ENCODE measurements around the gene ABITRAM.
"Not testable (repeated sequence)": the region's sequence is repeated elsewhere in the genome, so short reads cannot be mapped to it uniquely, and the experiment has no call there.

ABITRAM gene

DNA sequence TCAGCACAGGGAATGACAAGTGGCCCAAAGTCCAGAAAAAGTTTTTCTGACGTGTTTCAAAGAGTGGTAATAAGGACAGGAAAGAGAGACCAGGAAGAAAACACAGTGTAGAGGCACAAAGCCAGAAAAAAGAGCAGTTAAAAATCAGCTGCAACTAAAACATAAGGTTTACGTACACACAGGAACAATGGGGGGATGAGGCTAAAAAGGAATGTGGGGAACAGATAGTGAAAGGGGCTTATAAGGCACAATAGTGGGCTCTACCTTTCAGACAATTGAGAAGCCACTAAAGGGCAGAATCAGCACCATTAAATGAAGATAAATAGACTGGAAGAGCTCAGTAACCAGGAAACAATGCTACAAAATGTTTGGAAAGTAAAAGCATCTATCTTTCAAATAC is 5.8 kb upstream of the ABITRAM start:
- DNase-seq (ENCODE audit: low read depth in 2 of 2): no peak

DNA sequence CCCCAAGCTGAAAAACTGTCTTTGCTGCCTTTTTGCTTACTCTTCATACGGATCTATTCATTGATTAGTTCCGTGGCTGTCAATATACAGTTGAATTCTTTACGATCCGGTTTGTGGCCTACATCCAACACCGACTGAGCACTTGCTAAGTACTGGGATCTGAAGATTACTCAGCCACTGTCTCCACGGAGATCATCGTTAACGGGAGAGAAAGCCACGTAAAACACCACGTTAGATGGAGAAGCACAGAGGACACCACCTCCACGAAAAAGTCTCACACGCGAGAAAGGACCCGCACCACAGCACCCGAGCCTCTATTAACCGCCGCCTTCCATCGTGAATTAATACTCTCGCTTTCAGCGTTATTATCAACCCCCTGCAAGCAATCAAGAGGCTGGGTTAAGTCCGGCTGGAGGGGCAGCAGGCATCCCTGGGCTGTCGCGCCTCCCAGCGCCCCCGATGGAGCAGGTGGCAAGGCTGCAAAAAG is 926 bp upstream of the ABITRAM start:
- no peak for DNase-seq (ENCODE audit: low read depth in 2 of 2)

DNA sequence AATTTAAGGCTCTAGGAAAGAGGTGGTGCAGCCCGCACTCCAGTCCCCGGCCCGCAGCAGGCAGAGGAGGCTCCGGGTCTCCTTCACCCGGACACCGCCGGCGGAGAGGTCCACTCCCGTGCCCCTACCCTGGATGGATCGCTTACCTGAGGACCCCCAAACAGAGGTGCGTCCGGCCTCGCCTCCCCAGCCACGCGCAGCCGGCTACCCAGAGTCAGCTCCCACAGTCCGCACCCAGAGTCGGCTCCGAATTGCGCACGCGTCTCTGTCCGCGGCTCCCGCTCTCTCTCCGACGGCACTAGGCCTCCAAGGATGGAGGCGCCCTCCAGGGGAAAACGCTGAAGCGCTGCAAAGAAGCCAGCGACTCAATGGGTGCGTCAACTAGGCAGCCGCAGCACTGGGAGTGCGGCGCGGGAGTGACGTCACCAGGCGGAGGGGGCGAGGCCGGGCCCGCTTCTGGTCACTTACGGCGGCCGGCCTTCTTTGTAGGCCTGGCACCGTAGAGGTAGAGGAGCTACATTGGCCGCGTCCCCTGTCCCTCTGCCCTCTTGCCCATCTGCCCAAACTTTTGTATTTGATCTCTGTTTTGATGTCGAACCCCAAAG is 380 bp upstream of the ABITRAM start, which contains the start of gene ELP1:
ELP1 (minus strand) TSS at position 407 of the 605 bp plus-strand sequence. CDS start 2,978 bp downstream, outside the sequence.
- peak; percentile 90 to 91 for DNase-seq (ENCODE audit: low read depth in 2 of 2)

DNA sequence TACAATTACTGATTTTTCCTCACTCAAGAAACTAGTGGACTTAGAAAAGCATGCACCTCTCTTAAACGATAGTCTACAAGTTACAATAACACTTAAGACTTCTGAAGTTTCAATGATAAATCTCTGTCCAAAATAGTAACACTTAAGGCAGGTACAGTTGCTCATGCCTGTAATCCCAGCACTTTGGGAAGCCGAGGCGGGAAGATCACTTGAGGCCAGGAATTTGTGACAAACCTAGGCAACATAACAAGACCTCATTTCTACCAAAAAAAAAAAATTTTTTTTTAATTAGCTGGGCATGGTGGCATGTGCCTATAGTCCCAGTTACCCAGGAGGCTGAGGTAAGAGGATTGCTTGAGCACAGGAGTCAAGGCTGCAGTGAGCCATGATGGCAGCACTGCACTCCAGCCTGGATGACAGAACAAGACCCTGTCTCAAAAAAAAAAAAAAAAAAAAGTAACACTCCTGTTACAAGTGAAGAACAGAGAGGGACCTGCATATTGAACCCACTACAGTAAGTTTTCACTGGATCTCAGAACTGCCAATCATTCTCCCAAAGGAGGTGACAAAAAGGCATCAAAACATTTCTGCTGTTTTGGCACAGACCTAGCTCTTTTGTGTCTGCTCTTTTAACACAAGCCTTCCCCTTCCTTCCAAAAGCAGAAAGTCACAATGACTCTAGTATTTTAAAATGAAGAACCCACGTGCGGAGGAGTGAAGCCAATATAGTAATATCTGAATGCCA is 3.5 kb downstream of the ABITRAM start:
- no peak for DNase-seq (ENCODE audit: low read depth in 2 of 2)

DNA sequence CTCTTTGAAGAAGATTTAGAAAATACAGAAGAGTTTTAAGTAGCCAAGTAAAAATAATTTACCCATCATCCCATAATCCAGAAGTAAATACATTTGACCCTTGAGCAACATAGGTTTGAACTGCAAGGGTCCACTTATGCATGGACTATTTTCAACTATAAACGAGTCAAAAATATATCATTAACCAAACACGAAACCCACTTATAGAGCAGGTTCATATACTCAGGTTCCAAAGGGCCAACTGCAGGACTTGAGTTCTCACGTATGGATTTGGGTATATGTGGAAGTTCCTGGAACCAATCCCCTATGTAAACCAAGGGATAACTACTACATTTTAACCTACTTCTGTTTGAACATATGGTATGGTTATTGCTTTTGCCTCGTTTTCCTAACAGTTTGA is 5.8 kb downstream of the ABITRAM start:
- no peak for DNase-seq (ENCODE audit: low read depth in 2 of 2)

DNA sequence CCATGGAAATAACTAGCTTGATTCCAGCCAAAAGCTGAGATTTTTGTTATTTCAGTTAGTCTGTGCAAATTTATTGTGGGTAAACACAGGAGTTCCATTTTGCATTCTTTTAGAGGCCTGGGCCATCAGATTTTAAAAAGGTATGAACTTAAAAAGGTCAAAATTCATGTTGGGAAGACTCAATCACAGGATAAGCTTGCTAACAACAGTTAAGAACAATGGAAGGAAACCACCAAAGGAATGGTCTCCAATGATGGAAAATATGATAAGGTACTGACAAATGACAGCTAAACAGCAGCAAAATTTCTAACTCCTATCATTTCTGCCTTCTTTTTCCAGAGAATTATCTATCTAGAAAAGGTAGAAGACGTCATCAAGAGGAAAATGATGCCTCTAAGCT is 16.0 kb downstream of the ABITRAM start:
- DNase-seq (ENCODE audit: low read depth in 2 of 2): no peak

DNA sequence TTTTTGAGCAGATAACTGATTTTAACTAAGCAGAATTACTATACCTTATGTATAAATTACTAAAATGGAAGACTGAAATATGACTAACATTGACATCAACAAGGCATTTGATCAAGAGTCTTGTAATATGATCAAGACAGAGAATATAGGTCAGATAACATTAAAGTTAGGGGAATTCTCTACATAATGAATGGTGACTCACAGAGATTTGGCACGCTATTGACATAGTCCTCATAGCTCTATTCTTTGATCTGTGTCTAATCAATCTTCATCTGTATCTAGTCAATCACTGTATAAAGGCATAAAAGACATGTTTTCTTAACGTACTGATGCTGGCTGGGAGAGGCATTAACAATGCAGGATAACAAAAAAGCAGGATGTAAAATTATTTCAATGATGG is 17.4 kb downstream of the ABITRAM start:
- no peak for DNase-seq (ENCODE audit: low read depth in 2 of 2)

DNA sequence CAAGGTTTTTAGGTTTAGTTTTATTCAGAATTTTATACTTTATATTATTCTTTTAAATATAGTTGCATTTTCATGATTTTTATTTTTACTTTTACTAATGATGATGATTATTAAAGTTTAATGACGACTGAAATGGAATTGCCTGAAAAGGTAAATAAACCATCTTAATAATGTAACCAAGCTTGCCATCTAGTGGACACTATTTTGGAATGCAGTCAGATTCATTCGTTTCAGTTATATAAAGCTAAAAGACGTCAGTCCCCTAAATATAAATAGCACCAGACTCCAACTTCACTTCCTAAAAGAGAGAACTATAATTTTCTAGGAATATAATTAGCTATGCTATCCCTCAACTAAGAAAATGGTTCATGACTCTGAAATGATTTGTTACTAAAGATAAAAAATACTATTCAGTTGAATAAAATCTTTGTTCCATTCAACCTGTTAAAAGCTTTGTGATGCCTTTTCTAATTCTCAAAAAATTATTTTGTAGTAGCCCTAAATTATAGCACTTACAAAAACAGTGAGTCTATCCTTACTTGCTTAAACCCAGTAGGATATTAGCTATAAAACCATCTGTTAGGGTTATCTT is 19.9 kb downstream of the ABITRAM start:
- no peak for DNase-seq (ENCODE audit: low read depth in 2 of 2)

DNA sequence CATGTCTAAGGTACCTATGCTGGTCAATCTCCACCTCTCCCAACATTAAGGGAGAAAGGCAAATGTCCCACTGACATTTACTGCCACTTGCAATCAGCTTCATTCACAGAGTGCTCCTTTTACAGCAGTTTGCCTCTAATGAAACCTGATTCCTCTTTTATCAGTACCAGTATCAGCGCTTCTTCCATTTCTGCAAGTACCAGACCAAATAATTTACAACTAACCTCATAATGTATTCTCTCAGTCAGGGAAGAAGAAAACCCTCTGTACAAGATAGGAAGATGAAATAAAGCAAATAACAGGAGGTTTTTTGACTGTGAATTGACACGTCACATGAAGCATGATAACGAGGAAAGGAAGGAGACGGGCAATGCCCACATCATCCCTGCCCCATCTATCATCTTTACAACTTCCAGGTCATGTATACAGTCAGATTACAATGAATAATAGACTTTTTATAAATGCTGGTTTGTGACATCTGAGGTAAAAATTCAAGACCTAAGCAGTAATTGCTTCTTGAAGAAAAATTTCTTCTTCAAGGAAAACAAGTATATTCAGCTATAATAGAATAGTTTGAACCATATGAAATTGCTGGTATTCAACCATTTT is 21.9 kb downstream of the ABITRAM start:
- DNase-seq (ENCODE audit: low read depth in 2 of 2): no peak

DNA sequence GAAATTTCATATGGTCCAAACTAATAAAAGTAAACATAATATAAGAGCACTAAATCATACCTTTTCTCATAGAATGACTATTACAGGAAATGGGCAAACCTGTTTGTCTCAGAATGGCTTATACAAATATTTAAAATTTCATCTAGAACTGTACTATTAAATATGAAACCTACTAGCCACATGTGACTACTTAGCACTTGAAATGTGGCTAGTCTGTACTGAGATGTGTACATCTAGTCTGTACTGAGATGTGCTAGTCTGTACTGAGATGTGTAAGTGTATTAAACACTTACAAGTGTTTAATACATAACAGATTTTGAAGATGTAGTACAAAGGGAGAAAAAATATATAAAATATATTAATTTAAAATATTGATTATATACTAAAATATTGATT is 22.4 kb downstream of the ABITRAM start:
- no peak for DNase-seq (ENCODE audit: low read depth in 2 of 2)

DNA sequence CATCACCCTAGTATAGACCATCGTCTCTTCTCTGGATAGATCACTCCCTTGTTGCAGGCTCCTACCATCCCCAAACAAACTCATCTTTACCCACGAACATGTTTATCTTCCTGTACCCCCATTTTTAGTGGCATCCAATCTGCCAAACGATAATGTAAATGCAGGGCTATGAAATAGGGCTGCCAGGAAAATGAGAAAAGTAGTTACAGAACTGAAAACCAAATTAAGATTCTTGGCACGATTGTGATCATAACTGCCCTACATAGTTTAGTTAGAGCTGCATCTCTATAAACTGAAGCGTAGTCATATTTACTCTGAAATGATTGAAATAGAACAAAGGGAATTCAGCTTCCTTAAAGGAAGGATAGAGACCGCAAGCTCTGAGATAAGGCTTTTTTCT is 26.1 kb downstream of the ABITRAM start:
- DNase-seq (ENCODE audit: low read depth in 2 of 2): no peak

DNA sequence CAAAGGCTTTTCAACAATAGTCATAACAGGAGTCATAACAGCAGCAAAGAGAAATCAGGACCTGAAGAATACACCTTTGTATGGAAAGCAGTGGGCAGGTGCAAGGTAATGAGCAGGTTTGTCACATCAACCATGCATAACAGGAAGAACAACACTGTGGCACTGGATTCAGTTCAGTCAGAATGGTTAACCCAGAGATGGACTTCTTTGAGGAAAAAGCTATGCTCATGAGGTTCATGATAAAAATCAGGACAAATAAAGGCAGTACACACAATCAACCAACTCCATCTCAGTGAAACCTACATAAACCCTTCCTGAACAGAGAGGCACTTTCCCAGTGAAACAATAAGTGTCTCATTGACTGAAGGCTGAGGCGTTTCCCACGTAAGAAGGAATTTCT is 27.0 kb downstream of the ABITRAM start:
- no peak for DNase-seq (ENCODE audit: low read depth in 2 of 2)

DNA sequence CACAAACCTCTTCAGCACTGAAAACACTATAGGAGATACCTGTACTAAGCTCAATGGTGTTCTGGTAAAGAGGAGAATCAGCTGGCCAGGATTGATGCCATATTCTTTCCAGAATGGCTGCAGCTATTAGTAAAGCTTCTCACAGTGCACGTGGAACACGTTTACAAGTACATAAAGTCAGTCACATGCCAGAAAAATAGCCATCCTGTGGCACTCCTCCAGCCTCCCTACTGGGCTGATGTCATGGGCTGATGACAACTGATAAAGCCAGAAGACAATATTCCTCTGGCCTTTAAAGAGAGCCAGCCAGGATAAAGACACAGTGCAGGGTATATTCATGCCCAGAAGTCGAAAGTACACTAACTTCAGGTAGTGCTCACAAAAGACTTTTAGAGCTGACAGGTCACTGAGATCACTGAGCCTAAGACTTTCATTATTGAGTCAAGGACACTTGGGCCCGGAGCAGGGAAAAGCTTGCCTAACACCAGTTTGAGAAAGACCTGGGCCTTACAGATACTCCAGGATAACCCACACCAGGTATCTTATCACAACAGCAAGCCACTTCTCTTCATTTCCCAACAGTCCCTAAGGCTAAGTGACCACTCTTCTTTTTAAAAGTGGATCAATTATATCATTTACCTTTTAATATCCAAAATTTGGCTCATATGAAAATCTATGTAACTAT is 29.4 kb downstream of the ABITRAM start:
- DNase-seq (ENCODE audit: low read depth in 2 of 2): no peak

DNA sequence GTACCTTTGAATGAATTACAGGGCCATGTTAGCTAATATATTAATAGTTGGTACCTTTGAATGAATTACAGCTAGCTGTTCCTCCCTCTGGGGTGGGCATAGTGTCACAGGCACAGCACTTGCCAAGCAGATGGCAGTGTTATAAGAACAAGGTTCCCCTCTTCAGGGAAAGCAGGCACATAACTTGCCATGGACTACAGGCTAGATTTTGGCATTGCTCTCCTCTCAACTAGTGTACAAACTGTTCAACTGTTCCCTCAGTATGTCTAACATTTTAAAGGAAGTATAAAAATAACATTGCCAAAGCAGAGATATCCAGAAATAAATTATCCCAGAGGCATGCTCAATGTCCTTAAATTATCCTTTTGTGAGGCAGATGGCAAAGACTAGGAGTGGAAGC is 33.7 kb downstream of the ABITRAM start:
- no peak for DNase-seq (ENCODE audit: low read depth in 2 of 2)

DNA sequence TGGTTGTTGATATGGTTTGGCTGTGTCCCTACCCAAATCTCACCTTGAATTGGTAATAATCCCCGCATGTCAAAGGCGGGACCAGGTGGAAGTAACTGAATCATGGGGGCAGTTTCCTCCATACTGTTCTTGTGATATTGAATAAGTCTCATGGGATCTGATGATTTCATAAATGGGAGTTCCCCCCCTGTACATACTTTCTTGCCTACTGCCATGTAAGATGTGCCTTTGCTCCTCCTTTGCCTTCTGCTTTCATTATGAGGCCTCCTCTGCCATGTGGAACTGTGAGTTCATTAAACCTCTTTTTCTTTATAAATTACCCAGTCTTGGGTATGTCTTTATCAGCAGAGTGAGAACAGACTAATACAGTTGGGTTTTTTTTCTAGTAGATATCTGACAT is 37.2 kb downstream of the ABITRAM start:
- not testable (repeated sequence) for DNase-seq (ENCODE audit: low read depth in 2 of 2)

DNA sequence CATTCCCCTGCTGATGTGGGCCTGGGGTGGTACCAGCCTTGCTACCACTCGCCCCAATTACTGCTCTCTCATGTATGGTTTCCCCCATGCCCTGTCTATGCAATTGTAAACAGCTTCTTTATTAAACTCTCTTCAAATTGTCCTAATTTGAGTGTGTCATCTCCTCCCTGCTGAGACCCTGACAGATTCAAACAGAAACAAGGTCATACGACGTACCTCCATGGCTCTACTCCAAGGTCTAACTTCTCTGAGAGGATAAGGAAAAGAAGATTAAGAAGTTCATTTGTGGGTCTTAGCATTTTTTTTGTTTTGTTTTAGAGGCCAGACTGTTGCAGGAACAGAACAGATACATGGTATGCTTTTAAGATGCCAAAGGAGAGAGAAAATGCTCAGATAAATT is 38.0 kb downstream of the ABITRAM start:
- DNase-seq (ENCODE audit: low read depth in 2 of 2): no peak

DNA sequence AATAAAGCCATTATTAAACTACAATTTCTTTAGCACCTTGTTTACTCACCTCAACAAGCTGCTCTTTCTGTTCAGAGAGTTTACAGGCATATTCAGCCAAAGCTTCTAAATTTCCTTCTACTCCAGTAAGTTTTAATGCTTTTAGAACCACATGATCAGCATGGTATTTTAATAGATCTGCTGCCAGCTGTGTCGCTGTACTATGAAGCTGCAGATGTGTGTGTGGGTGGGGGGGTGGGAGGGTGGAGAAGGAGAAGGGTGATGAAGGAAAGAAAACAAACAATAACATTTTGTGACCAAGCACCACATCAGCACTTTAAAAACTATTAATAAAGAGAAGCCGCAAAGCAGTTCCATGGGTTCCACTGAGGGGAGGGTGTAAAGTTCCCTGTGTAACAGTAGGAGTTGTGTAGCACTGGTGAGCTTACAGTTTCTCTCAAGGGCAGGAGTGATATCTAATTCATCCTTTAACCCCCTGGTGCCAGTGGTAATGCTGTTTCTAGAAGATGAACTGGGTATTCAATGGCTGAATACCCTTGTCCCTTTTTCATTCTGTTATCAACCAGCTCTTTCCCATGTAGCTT is 38.5 kb downstream of the ABITRAM start:
- DNase-seq (ENCODE audit: low read depth in 2 of 2): peak in 1 of 2 experiments; percentile 3

DNA sequence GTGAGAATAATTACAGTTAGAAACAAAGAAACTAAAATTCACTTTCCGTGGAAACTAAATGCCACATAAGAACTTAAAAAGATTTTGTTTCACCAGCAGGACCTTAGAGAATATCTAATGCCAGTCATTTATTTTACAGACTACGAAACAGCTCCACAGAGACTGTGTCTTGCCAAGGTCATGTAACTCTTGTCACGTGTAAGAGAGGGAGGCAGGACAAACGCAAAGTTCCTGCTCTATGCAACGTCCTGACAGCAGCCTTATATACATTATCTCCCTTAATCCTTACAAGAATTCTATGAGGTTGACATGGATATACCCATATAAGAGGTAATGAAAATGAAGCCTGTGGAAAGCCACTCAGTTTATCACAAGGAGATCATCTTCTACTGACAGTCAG is 39.7 kb downstream of the ABITRAM start:
- no peak for DNase-seq (ENCODE audit: low read depth in 2 of 2)

DNA sequence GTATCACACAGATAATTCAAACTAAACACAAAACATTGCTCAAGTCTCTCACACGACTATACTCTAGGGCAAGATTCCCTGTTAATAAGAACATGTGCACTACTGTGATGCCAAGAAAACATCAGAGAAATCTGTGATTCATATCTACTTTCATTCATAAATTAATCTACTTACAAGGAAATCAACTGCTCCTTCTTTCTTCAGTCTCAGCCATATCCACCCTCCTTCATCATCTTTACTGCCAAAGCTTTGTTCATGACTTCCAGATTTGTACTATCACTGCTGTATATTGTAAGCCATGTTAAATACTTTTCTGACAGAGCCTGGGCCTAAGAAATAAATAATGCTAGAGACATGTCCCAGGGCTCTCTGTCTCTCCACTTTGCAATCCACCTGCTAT is 44.0 kb downstream of the ABITRAM start:
- DNase-seq (ENCODE audit: low read depth in 2 of 2): peak in 1 of 2 experiments; percentile 2

DNA sequence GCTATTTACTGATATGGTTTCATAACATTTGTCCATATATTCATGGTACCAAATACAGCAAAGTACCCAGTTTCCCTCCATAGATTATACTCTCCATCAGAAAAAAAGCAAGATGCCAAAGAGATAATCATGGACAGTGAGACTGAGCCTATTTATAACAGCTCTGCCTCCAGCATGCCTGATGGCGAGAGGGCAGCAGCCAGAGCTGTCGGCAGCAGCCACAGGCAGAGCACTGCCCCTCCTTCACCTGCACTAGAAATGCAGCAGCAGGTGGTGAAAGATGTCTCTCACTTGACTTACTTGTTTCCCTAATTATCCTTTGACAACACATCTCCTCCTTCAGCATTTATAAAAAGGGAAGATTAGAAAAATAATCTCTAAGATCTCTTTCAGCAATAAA is 46.7 kb downstream of the ABITRAM start:
- no peak for DNase-seq (ENCODE audit: low read depth in 2 of 2)

DNA sequence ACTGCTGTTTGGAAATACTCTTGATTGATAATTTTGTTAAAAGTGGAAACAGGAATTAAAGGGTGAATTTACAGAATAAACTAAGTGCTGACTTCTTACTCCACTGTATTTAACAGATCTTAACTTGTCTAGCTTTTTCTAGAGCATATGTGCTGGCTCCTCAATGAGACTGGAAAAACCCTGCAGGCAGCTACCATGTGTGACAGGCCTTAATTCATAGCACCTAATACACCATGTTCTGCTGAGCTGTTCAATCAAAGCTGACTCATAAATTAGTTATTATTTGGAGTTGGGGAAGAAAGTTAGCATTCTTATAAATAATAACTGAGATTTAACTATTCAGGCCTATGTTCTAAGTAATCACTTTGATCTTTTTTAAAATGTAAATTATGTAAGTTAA is 49.7 kb downstream of the ABITRAM start:
- DNase-seq (ENCODE audit: low read depth in 2 of 2): no peak
